Neutrophil (primary cell): ENCODE results near the gene EBPL.
A peak's percentile ranks its signal among the peaks of the same experiment; 100 is the strongest.

Source experiments
- H3K27ac ChIP-seq: fragments of 200-600 bp; sonication (generic); 2 replicates; pipeline ENCODE4 v1.5.1; 2016; ENCODE audit warnings: mild to moderate bottlenecking, moderate library complexity
- H3K27me3 ChIP-seq: fragments of 200-600 bp; sonication (generic); 2 replicates; pipeline ENCODE4 v1.6.0; 2016; ENCODE audit warnings: mild to moderate bottlenecking
- H3K36me3 ChIP-seq: fragments of 200-600 bp; sonication (generic); 2 replicates; pipeline ENCODE4 v1.5.1; 2017
- H3K4me1 ChIP-seq, 2 experiments: fragments of 200-600 bp in 1 of 2; sonication (generic) in 1 of 2; 1 replicate in 1 of 2; 2 replicates in 1 of 2; pipeline versions ENCODE4 v1.5.1 to v1.6.1; 2013 to 2016; ENCODE audit warnings: low read depth in 1 of 2, low read length in 1 of 2, mild to moderate bottlenecking in 1 of 2, moderate library complexity in 1 of 2; ENCODE audit not compliant: control insufficient read depth in 1 of 2, insufficient read depth in 1 of 2
- H3K4me3 ChIP-seq, 2 experiments: fragments of 200-600 bp in 1 of 2; sonication (generic) in 1 of 2; 1 replicate in 1 of 2; 2 replicates in 1 of 2; pipeline ENCODE4 v1.5.1; 2013 to 2016; ENCODE audit warnings: low read depth in 1 of 2, low read length in 1 of 2, mild to moderate bottlenecking in 1 of 2, moderate library complexity in 1 of 2
- H3K9me3 ChIP-seq: fragments of 200-600 bp; sonication (generic); 2 replicates; pipeline ENCODE4 v1.5.1; 2016
- CTCF ChIP-seq: fragments of 200-600 bp; sonication (generic); IDR thresholded peaks from 2 replicates; pipeline ENCODE4 v1.5.1; 2016; ENCODE audit warnings: antibody characterized with exemption

EBPL gene

GRCh38 chr13:49625392-49626079, 65.8 kb downstream of the EBPL start:
- no peaks in the 10 kb centered on the region for H3K27me3 ChIP-seq
- peaks cover 21 to 23% of the 10 kb centered on the region in 2 experiments for H3K4me1 ChIP-seq
- TF ChIP-seq CTCF = no peak
- H3K36me3 ChIP-seq = peaks cover 4% of the 10 kb centered on the region
- H3K27ac ChIP-seq = no peak overlapping the region
- H3K9me3 ChIP-seq = no peaks in the 10 kb centered on the region
- no peak overlapping the region for H3K4me3 ChIP-seq

- Histone ChIP-seq H3K27me3 (no peaks in the 10 kb centered on the region), H3K4me3 (no peak overlapping the region), H3K27ac (no peak overlapping the region), H3K9me3 (no peaks in the 10 kb centered on the region), H3K36me3 (no peaks in the 10 kb centered on the region), H3K4me1 (peaks cover 13 to 18% of the 10 kb centered on the region in 2 experiments)
- no peak for TF ChIP-seq CTCF
Measured at GRCh38 chr13:49624229-49624628, 67.1 kb downstream of the EBPL start.

GRCh38 chr13:49622174-49622946, 68.9 kb downstream of the EBPL start:
- no peak for TF ChIP-seq CTCF
- Histone ChIP-seq H3K4me3 (no peak overlapping the region), H3K36me3 (no peaks in the 10 kb centered on the region), H3K27me3 (no peaks in the 10 kb centered on the region), H3K4me1 (peaks cover 4 to 8% of the 10 kb centered on the region in 2 experiments), H3K27ac (no peak overlapping the region), H3K9me3 (no peaks in the 10 kb centered on the region)

GRCh38 chr13:49620170-49620621, 71.1 kb downstream of the EBPL start:
- no peaks in the 10 kb centered on the region for H3K36me3 ChIP-seq
- no peak for TF ChIP-seq CTCF
- H3K27ac ChIP-seq = peak overlapping the region; percentile 46
- H3K27me3 ChIP-seq = no peaks in the 10 kb centered on the region
- H3K4me1 ChIP-seq = peaks cover 4 to 8% of the 10 kb centered on the region in 2 experiments
- peak overlapping the region; percentile 14 to 31 for H3K4me3 ChIP-seq
- no peaks in the 10 kb centered on the region for H3K9me3 ChIP-seq

- Histone ChIP-seq H3K4me3 (no peak overlapping the region), H3K4me1 (peaks cover 4 to 8% of the 10 kb centered on the region in 2 experiments), H3K9me3 (no peaks in the 10 kb centered on the region), H3K36me3 (no peaks in the 10 kb centered on the region), H3K27me3 (no peaks in the 10 kb centered on the region), H3K27ac (no peak overlapping the region)
- TF ChIP-seq CTCF = no peak
Measured at GRCh38 chr13:49616676-49617065, 74.6 kb downstream of the EBPL start.
